ENCODE results near the gene CCR3.

DNA sequence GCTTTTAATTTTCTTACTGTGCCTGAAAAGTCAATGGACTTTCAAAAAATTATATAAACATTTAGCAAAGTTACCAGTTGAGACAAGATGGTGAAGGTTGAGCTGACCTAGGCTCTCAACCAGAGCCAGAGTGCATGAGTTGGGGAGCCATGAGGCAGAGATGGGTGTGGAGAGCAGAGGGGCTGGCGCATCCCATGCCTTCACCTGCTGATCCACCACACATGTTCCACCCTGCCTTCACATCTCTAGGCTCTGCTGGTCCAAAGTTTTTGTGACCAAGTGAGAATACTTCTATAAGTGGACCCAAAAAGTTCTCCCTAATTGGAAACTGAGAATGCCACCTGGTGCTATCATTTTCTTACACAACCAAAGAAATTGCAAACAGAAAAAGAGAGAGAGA, 47.3 kb downstream of the CCR3 start:
- TF ChIP-seq, protein P1, sequence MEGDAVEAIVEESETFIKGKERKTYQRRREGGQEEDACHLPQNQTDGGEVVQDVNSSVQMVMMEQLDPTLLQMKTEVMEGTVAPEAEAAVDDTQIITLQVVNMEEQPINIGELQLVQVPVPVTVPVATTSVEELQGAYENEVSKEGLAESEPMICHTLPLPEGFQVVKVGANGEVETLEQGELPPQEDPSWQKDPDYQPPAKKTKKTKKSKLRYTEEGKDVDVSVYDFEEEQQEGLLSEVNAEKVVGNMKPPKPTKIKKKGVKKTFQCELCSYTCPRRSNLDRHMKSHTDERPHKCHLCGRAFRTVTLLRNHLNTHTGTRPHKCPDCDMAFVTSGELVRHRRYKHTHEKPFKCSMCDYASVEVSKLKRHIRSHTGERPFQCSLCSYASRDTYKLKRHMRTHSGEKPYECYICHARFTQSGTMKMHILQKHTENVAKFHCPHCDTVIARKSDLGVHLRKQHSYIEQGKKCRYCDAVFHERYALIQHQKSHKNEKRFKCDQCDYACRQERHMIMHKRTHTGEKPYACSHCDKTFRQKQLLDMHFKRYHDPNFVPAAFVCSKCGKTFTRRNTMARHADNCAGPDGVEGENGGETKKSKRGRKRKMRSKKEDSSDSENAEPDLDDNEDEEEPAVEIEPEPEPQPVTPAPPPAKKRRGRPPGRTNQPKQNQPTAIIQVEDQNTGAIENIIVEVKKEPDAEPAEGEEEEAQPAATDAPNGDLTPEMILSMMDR (IDR thresholded peaks at IDR 0.05) = no peak
- TF ChIP-seq, protein P2, sequence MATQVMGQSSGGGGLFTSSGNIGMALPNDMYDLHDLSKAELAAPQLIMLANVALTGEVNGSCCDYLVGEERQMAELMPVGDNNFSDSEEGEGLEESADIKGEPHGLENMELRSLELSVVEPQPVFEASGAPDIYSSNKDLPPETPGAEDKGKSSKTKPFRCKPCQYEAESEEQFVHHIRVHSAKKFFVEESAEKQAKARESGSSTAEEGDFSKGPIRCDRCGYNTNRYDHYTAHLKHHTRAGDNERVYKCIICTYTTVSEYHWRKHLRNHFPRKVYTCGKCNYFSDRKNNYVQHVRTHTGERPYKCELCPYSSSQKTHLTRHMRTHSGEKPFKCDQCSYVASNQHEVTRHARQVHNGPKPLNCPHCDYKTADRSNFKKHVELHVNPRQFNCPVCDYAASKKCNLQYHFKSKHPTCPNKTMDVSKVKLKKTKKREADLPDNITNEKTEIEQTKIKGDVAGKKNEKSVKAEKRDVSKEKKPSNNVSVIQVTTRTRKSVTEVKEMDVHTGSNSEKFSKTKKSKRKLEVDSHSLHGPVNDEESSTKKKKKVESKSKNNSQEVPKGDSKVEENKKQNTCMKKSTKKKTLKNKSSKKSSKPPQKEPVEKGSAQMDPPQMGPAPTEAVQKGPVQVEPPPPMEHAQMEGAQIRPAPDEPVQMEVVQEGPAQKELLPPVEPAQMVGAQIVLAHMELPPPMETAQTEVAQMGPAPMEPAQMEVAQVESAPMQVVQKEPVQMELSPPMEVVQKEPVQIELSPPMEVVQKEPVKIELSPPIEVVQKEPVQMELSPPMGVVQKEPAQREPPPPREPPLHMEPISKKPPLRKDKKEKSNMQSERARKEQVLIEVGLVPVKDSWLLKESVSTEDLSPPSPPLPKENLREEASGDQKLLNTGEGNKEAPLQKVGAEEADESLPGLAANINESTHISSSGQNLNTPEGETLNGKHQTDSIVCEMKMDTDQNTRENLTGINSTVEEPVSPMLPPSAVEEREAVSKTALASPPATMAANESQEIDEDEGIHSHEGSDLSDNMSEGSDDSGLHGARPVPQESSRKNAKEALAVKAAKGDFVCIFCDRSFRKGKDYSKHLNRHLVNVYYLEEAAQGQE (IDR thresholded peaks at IDR 0.05; ENCODE audit: insufficient read depth in 1 of 2, low read depth in 2 of 2, low read length in 1 of 2) = no peak
- TF ChIP-seq POLR2AphosphoS5 (IDR thresholded peaks at IDR 0.05; ENCODE audit: low read depth, low read length) (no peak), TCF7L2 (IDR thresholded peaks at IDR 0.05; ENCODE audit: low read depth, low read length) (no peak), SIN3A (IDR thresholded peaks at IDR 0.05; ENCODE audit: borderline replicate concordance, insufficient read depth, low read depth, low read length) (no peak)

All from Panc1 (cell line).